Raji (cell line): ENCODE measurements around the gene ZG16.

Experiments
- POLR2A ChIP-seq: IDR thresholded peaks from 2 replicates; pipeline ENCODE4 v1.6.1; 2011; ENCODE audit warnings: low read depth, low read length, control low read depth; ENCODE audit not compliant: insufficient read depth

ZG16 gene

DNA sequence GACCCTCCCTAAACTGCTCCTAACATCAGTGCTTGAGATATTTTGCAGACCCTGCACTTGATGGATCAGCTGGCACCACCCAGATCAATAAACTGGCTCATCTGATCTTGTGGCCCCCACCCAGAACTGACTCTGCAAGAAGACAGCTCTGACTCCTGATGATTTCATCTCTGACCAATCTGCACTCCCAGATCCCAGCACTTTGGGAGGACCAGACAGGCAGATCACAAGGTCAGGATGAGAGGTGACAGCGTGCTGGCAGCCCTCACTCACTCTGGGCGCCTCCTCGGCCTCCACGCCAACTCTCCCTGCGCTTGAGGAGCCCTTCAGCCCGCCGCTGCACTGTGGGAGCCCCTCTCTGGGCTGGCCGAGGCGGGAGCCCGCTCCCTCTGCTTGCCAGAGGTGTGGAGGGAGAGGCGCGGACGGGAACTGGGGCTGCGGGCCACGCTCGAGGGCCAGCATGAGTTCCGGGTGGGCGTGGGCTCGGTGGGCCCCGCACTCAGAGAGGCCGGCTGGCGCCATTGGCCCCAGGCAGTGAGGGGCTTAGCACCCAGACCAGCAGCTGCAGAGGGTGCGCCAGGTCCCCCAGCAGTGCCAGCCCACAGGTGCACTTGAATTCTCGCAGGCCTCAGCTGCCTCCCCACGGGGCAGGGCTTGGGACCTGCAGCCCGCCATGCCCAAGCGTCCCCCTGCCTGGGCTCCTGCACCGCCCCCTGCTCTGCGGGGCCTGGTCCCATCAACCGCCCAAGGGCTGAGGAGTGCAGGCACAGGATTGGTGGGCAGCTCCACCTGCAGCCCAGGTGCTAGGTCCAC lies 29.9 kb upstream of the ZG16 start:
- TF ChIP-seq POLR2A, result no peak

DNA sequence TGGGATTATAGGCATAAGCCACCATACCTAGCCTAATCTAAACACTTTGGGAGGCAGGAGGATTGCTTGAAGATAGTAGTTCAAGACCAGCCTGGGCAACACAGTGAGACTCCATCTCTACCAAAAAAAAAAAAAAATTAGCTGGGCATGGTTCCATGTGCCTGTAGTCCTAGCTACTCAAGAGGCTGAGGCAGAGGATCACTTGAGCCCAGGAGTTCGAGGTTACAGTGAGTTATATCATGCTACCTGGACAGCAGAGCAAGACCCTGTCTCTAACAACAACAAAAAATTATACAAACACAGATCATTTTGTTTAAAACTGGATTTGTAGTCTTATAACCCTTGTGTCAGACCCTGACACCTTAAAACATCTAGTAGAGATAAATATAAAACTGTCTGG lies 24.5 kb upstream of the ZG16 start:
- TF ChIP-seq POLR2A, result no peak

DNA sequence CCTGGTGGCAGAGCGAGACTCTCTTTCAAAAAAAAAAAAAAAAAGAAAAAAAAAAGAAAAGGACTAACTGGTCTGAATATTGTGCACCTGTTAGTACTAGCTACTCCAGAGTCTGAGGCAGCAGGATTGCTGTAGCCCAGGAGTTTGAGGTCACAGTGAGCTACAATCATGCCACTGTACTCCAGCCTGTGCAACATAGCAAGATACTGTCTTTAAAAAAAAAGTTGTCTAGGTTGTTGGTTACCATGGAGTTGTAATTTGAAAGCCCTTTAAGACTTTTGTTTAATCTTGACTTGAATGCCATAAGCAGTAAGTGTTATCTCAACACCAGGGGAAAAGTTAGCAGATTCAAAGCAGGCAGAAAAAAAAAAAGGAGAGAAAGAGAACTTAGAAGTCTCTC lies 21.4 kb upstream of the ZG16 start:
- no peak for TF ChIP-seq POLR2A

DNA sequence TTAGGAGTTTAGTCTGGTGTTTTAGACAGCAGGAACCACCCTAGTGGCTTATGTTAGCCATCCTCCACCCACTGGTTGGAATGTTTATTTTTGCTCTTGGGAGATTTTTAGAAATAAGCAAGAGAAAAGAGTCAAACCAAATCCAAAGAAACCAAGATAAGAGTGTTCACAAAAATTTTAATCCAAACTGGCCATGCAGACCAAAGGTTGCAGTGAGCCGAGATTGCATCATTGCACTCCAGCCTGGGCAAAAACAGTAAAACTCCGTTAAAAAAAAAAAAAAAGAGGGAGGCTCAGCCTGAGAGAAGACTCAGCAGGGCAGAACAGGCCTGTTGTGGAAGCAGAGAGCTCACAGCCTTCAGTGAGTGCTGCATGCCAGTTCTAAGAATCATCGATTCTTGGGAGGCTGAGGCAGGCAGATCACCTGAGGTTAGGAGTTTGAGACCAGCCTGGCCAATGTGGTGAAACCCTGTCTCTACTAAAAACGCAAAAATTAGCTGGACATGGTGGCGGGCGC lies 20.0 kb upstream of the ZG16 start:
- TF ChIP-seq POLR2A, result no peak

DNA sequence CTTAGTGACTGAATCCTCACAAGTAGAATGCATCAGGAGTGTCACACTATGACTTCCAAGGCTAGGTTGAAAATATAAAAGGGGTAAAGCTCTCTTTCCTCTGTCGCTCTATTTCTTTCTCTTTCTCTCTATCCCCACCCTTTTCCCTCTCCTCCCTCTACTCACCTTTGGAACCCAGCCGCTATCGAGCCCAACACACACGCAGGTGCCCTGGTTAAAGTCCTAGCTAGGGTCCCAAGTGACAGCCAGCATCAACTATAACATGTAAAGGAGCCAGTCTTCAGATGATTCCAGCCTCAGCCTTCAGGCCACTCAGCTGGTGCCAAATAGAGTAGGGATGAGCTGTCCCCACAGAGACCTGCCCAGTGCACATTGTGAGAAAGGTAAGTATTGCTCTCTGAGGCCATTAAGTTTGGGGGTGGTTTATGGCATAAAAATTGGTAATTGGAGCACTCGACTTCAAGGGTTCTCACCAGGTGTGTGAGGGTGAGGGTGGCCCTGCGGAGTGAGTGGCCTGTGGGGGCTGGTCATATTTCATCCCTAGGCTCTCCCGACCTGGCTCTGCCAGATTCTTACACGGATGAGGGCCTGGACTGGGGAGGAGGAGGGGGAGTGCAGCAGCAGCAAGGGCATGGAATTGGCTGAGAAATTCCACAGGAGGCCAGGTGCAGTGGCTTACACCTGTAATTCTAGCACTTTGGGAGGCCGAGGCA lies 17.3 kb upstream of the ZG16 start:
- TF ChIP-seq POLR2A, result no peak

DNA sequence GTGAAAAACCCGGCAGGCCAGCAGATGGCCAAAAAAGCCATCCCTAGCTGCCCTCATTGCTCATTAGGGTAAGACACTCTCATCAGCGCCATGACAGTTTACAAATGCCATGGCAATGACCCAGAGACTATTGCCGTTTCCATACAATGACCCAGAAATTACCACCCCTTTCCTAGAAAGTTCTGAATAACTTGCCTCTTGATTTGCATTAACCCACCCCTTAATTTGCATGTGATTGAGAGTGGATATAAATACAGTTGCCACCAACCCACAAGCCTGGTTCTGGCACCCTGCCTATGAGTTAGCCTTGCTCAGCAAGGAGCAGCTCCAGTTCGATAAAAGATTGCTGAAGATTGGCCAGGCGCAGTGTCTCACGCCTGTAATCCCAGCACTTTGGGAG lies 16.2 kb upstream of the ZG16 start:
- no peak for TF ChIP-seq POLR2A

DNA sequence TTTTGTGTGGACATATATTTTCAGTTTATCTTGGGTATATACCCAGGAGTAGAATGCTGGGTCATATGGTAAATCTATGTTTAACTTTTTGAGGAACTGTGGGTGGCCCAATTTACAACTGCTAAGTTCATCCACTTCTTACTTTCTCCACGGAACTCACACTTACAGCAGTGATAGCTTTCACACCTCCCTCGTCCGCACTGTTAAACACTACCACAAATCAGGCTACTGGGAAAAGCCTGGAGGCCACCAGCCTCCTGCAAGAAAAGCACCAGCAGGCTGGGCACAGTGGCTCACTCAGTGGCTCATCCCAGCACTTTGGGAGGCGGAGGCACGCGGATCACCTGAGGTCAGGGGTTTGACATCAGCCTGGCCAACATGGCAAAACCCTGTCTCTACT lies 14.7 kb upstream of the ZG16 start:
- no peak for TF ChIP-seq POLR2A

DNA sequence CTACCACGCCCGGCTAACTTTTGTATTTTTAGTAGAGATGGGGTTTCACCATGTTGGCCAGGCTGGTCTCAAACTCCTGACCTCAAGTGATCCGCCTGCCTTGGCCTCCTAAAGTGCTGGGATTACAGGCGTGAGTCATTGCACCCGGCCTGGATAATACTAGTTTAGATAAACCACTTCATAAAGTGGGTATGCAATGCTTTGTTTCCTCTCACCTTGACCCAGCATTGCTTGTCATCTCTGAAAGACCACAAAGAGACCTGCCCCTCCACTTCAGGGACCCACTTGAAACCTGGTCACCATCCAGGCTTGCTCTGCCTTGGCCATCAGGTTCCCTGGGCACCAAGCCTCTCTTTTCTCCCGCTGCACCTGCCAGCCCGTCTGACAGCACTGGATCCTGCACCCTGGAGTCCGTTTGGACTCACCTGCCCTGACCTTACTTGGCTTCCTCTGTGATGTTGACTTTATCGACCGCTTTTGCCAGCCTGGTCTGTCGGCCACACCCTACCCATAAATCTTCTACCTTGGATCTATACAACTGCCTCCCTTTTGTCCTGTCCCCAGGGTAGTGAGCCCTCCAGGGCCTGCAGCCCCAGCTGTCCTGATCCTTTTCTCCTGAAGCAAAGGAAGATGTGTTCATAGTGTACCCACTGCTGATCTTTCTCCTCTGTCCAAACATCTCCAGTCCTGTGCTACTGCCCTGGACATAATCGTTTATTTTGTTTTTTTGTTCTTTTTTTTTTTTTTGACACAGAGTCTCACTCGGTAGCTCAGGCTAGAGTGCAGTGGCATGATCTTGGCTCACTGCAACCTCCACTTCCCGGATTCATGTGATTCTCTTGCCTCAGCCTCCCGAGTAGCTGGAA lies 12.7 kb upstream of the ZG16 start:
- no peak for TF ChIP-seq POLR2A

DNA sequence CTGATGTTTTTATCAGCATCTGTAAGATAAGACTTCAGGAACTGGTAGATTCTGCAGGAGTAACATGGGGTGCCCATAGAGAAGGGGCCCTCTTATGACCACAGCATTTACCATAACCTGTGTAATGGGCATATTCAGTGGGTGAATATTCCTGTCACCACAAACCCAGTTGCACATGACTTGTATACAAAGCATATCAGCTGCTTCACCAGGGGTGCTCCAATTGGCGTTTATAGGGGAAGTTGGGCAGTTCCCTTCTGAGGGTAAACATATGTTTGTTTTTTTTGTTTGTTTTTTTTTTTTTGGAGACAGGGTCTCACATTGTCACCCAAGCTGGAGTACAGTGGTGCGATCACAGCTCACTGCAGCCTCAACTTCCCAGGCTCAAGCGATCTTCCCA lies 11.5 kb upstream of the ZG16 start:
- TF ChIP-seq POLR2A, result no peak

DNA sequence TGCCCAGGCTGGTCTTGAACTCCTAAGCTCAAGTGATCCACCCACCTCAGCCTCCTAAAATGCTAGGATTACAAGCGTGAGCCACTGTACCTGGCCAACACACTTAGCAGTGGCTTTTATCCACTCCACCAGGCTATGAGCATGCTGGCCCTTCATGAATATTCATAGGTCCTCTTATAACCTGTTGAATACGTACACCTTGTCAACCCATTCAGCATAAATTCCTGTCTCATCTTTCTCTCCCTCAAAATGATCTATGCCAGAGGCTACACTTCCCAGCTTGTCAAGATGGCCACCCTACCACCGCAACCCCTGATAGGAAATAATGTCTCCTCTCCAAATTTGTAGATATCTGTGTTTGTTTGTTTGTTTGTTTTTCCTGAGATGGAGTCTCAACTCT lies 11.0 kb upstream of the ZG16 start:
- no peak for TF ChIP-seq POLR2A

DNA sequence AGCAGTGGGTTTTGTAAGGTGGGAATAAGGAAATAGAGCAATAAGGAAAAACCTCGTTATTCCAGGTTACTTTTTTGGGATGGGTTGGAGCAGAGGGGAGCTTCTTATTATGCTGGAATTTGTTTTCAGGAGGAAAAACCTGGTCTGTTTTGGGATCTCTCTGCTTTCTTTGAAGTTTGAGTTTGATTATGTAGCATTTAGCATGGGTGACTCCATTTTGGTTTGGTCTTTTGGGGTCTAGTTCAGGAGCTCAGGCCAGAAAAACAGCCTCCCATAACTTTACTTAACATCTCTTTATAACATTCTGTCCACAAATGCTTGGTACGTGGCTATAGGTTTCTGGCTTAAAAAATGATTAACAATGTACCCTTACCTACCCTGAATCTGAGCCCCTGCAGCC lies 8.5 kb upstream of the ZG16 start:
- no peak for TF ChIP-seq POLR2A

DNA sequence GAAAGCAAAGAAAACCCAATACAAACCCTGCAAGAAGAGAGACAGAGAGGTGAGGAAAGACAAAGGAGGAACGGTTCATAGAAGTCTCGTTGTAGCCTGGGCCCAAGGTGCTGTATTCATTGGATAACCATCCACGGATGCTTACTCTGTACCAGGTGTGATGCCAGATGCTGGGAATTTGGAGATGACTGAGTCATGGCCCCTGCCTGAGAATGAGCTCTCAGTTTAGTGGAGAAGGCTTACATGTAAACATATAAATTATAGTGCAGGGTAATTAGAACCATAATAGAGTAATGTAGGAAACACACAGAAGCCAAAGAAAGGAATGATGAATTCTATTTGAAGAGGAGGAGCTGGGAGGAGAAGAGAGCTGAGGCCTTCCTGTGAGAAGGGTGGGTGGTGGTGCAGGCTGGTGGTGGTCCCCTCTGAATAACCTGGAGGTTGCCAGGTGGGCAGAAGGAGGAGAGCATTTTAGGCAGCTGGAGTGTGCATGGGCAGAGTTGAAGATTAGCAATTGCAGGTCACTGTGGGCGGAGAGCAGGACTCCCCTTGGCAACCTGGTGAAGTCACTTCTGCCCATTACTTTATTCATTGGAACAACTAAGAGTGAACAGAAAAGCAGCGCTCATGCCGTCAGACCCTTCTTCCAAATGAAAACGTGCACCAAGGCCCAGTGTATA lies 7.7 kb upstream of the ZG16 start:
- TF ChIP-seq POLR2A, result no peak

DNA sequence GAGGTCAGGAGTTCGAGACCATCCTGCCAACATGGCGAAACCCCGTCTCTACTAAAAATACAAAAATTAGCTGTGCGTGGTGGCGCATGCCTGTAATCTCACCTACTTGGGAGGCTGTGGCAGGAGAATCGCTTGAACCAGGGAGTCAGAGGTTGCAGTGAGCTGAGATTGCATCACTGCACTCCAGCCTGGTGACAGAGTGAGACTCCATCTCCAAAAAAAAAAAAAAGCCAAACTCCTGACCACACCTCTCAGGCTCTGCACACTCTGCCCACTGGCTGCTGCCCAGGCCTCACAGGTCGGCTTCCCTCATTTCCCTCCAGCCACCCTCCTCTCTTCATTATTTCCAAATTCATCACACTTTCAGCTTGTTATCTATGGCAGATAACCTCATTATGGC lies 5.7 kb upstream of the ZG16 start:
- TF ChIP-seq POLR2A, result 0 out of 2 replicates have a peak, but pooled peaks have one; percentile 2

DNA sequence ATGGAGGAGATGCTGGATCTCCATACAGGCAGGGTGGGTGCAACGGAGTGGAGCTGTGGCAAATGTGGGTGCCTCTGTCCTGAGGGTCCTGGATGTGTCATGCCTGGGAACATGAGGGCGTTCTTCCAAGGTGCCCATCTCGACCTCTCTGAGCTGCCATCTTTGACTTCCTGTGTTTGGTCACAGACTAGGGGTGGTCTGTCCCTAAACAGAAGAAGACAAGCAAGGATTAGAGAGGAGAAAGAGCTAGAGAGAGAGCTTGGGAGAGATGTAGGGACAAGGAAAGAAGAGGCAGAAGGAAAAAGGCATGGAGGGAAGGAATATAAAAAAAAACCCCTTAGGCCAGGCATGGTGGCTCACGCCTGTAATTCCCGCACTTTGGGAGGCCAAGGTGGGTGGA lies 3.3 kb upstream of the ZG16 start:
- no peak for TF ChIP-seq POLR2A
